CD4-positive, alpha-beta memory T cell (primary cell): ENCODE measurements around the gene ZNF441. TPM values are rescaled to one million over a fixed set of nuclear protein-coding genes. Genes with fewer than 3 reads are reported as not detected.

Experiments
- CTCF ChIA-PET: fragments of 350-600 bp; sonication (Branson Sonifier 250); formaldehyde crosslinking; loops from one replicate; lab custom pipeline; 2021; ENCODE audit warnings: inconsistent platforms; ENCODE audit not compliant: partially characterized antibody; lab: Charles Lee
- POLR2A ChIA-PET: fragments of 350-600 bp; sonication (Branson Sonifier 250); formaldehyde crosslinking; loops from one replicate; lab custom pipeline; 2021; ENCODE audit not compliant: partially characterized antibody; lab: Charles Lee
- DNase-seq, 5 donors: peaks; one replicate each; pipeline versions ENCODE4 v3.0.0 to v3.0.0-alpha.2; 2020 to 2022; ENCODE audit warnings: mixed read lengths in 1 of 5
- H3K27ac ChIP-seq: one replicate; pipeline ENCODE4 v1.7.0; 2013; ENCODE audit warnings: low read depth, low read length
- H3K27me3 ChIP-seq: 2 replicates; pipeline ENCODE4 v1.7.0; 2013; ENCODE audit warnings: mild to moderate bottlenecking, low read length, moderate library complexity; ENCODE audit not compliant: insufficient read depth
- H3K36me3 ChIP-seq: 2 replicates; pipeline ENCODE4 v1.7.0; 2013; ENCODE audit warnings: mild to moderate bottlenecking, low read length, moderate library complexity; ENCODE audit not compliant: insufficient read depth
- H3K4me1 ChIP-seq: 2 replicates; pipeline ENCODE4 v1.7.0; 2013; ENCODE audit warnings: mild to moderate bottlenecking, low read length, moderate library complexity; ENCODE audit not compliant: insufficient read depth
- H3K4me3 ChIP-seq, 2 donors: one replicate each; pipeline ENCODE4 v1.7.0; 2013; ENCODE audit warnings: low read length in 2 of 2, mild to moderate bottlenecking in 1 of 2
- H3K9me3 ChIP-seq, 2 donors: one replicate each; pipeline ENCODE4 v1.7.0; 2013; ENCODE audit warnings: low read length in 2 of 2, control low read depth in 1 of 2; ENCODE audit not compliant: control insufficient read depth in 1 of 2
- H3K27ac Mint-ChIP-seq, 7 donors: one replicate each; pipeline ENCODE4 v1.8.0; 2020 to 2021; ENCODE audit warnings: mixed read lengths in 7 of 7, mild to moderate bottlenecking in 6 of 7, inconsistent platforms in 3 of 7, moderate library complexity in 3 of 7
- H3K27me3 Mint-ChIP-seq, 2 donors: one replicate each; pipeline ENCODE4 v1.8.0; 2020 to 2021; ENCODE audit warnings: mixed read lengths in 2 of 2
- H3K36me3 Mint-ChIP-seq, 2 donors: one replicate each; pipeline ENCODE4 v1.8.0; 2020 to 2021; ENCODE audit warnings: mixed read lengths in 2 of 2, inconsistent platforms in 1 of 2, mild to moderate bottlenecking in 1 of 2
- H3K4me1 Mint-ChIP-seq, 4 donors: one replicate each; pipeline ENCODE4 v1.8.0; 2020 to 2021; ENCODE audit warnings: mixed read lengths in 4 of 4, mild to moderate bottlenecking in 1 of 4
- H3K4me3 Mint-ChIP-seq, 8 donors: one replicate each; pipeline ENCODE4 v1.8.0; 2020 to 2021; ENCODE audit warnings: mixed read lengths in 8 of 8, mild to moderate bottlenecking in 7 of 8, moderate library complexity in 6 of 8, inconsistent platforms in 3 of 8
- H3K9me3 Mint-ChIP-seq, 8 donors: one replicate each; pipeline ENCODE4 v1.8.0; 2020 to 2021; ENCODE audit warnings: mixed read lengths in 8 of 8, mild to moderate bottlenecking in 5 of 8, inconsistent platforms in 3 of 8, moderate library complexity in 1 of 8
- intact Hi-C: fragments of 100-400 bp; cut with micrococcal nuclease; formaldehyde crosslinking; loops from one replicate; pipeline ENCODE4 v1.15.1; 2023
- polyA plus RNA-seq, 2 donors: library from polyadenylated mRNA; unstranded; fragments of 300-500 nt; fragmentation: Illumina TruSeq; gene quantifications; one replicate each; pipeline ENCODE4 v1.2.3, GENCODE V29; 2021
- total RNA-seq, 2 experiments: library from RNA; stranded (reverse); gene quantifications; one replicate each; pipeline ENCODE4 v1.2.3, GENCODE V29; 2021

The ZNF441 gene
- 10 to 100 TPM; 19.6 to 21.5 TPM for total RNA-seq
- polyA plus RNA-seq = 1 to 10 TPM; 2.3 to 6.3 TPM

DNA sequence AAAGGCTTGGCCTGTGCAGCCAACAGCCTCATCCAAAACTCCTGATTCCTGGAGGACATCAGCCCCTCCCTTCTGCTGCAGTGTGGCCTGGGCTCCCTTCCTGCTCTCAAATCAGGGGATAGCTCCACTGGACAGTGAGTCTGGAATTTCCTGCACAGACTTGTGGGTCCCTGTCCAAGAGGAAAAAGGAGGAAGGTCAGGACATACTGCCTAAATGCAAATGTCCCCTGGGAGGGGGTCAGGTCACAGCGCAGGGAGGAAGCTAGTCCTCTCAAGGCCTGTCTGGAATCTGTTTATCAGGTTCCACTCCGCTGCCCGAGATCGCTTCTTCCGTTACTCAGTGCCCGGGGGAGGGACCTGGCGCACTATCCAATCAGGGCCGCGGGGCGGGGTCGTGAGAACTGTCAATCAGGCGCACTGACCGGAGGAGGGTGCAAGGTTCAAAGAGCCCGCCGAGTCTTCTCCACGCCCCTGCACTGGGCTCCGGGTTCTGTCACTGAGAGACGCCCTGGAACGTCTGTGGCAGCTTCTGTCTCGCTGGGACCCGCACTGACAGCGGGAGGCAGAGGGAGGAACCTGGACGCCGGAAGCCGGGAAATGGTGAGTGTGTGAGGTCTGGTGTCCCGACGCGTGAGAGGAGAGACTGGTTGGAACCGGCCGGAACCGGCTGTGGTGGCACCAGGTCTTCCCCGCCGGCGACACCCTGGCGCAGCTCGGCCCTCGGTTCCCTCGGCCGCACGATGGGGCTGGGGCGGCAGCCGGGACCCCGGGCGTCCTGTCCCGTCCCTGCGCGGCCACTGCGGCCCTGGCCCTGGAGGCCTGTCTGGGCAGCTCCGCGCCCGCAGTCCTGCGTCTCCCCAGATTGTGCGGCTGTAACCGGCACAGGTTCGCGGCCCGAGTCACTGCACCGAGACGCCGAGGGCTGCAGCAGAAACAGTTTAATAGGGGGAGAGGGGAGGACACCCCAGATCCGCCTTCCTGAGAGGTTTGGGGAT is at the start of gene ZNF441:
TSS of gene ZNF441 (plus strand) at position 404 of the 995 bp plus-strand sequence. CDS start at position 598, 194 bp downstream.
- peaks cover 15 to 27% of the 10 kb centered on the region in 2 donors for H3K36me3 Mint-ChIP-seq
- peak; percentile 84 to 89 (median 85) for DNase-seq
- ChIA-PET POLR2A (interaction anchor here (0.6 to 1.6 kb wide), 10 partner anchors 28 to 1148 kb away, joined by 3 to 8 read pairs (median 3); partner anchors contain the start of genes ZNF440, ZNF491 and ZNF823), CTCF (interaction anchor here (1.1 to 1.3 kb wide), 3 partner anchors 30 to 158 kb away, joined by 3 to 5 read pairs (median 4); partner anchors contain the start of genes ZNF491 and ZNF700)
- Histone ChIP-seq H3K9me3 (no peaks in the 10 kb centered on the region), H3K27me3 (no peaks in the 10 kb centered on the region), H3K4me3 (peak within 1 kb of the TSS; percentile 84 to 94), H3K27ac (peak within 1 kb of the TSS; percentile 54), H3K4me1 (peaks cover 21% of the 10 kb centered on the region), H3K36me3 (no peaks in the 10 kb centered on the region)
- peak within 1 kb of the TSS; percentile 95 to 99 (median 98) for H3K4me3 Mint-ChIP-seq
- peak within 1 kb of the TSS; percentile 92 to 97 (median 94) for H3K27ac Mint-ChIP-seq
- intact Hi-C loops = loop anchor here (1.0 to 2.0 kb wide), 2 partner anchors 28 to 48 kb away; partner anchors contain the start of gene ZNF440
- H3K4me1 Mint-ChIP-seq = peaks cover 17 to 33% (median 23%) of the 10 kb centered on the region in 4 donors
- peaks cover 0 to 4% of the 10 kb centered on the region in 2 donors for H3K27me3 Mint-ChIP-seq
- H3K9me3 Mint-ChIP-seq = peaks cover 2 to 35% (median 23%) of the 10 kb centered on the region in 8 donors

DNA sequence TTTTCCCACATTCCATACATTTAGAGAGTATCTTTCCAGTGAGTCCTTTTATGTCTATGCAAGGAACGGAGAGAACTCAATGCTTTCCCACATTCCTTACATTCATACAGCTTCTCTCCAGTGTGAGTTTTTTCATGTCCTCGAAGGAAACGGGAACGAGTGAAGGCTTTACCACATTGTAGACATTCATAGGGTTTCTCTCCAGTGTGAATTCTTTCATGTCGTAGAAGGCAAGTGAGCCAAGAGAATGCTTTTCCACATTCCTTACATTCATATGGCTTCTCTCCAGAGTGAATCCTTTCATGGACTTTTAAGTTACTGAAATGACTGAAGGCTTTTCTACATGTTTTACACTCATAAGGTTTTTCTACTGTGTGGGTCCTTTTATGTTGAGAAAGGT is 45.1 kb upstream of the ZNF441 start:
- Mint-ChIP-seq H3K36me3 (peaks cover 56 to 60% of the 10 kb centered on the region in 2 donors), H3K27ac (no peak overlapping the region)
- CTCF ChIA-PET = no interaction called here

DNA sequence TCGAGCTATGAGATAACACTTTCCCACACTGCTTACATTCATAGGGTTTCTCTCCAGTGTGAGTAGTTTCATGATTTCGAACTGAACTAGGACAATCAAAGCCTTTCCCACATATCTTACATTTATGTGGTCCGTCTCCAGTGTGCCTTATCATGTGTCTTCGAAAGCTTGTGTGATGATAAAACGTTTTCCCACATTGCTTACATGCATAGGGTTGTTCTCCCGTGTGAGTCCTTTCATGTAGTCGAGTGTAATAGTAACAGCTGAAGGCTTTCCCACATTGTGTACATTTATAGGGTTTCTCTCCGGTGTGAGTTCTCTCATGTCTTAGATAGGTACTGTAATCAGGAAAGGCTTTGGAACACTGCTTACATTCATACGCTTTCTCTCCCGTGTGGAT is 44.4 kb upstream of the ZNF441 start:
- H3K27me3 ChIP-seq = no peaks in the 10 kb centered on the region
- H3K27ac Mint-ChIP-seq = no peak overlapping the region
- H3K4me3 ChIP-seq = no peak overlapping the region
- peaks cover 5 to 44% of the 10 kb centered on the region in 2 donors for H3K9me3 ChIP-seq
- no peaks in the 10 kb centered on the region for H3K4me1 Mint-ChIP-seq
- no peak overlapping the region for H3K4me3 Mint-ChIP-seq
- intact Hi-C loops = no loop called here
- peaks cover 58 to 63% of the 10 kb centered on the region in 2 donors for H3K36me3 Mint-ChIP-seq
- H3K27me3 Mint-ChIP-seq = no peaks in the 10 kb centered on the region
- no peak for DNase-seq
- H3K4me1 ChIP-seq = no peaks in the 10 kb centered on the region
- CTCF ChIA-PET = no interaction called here
- peaks cover 23% of the 10 kb centered on the region for H3K36me3 ChIP-seq
- POLR2A ChIA-PET = no interaction called here
- H3K9me3 Mint-ChIP-seq = peaks cover 0 to 81% (median 66%) of the 10 kb centered on the region in 8 donors
- H3K27ac ChIP-seq = no peak overlapping the region

More for the DNA sequence above, 45.1 kb upstream of the ZNF441 start:
- DNase-seq = no peak
- Histone ChIP-seq H3K27me3 (no peaks in the 10 kb centered on the region), H3K4me1 (no peaks in the 10 kb centered on the region), H3K9me3 (peaks cover 5 to 44% of the 10 kb centered on the region in 2 donors), H3K4me3 (no peak overlapping the region), H3K27ac (no peak overlapping the region), H3K36me3 (peaks cover 23% of the 10 kb centered on the region)
- Mint-ChIP-seq H3K9me3 (peaks cover 0 to 84% (median 66%) of the 10 kb centered on the region in 8 donors), H3K4me1 (no peaks in the 10 kb centered on the region), H3K27me3 (no peaks in the 10 kb centered on the region), H3K4me3 (no peak overlapping the region)
- intact Hi-C loops = no loop called here
- POLR2A ChIA-PET = no interaction called here

DNA sequence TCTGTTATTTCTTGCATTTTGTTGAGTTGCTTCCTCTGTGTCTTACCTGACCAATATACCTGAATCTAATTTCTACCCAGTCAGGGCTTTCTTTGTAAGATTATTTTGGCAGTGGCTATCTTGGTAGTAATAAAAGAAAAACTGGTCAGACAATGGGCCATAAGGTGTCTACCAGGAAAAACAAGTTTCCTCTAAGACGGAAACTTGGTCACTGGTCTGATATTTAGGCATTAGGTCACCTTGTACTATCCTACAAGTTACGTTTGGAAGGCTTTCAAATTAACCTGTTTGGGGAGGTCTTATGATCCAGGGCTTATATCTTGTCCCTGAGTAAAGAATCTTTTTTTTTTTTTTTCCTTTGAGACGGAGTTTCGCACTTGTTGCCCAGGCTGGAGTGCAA is 37.2 kb upstream of the ZNF441 start:
- no peaks in the 10 kb centered on the region for H3K27me3 Mint-ChIP-seq

DNA sequence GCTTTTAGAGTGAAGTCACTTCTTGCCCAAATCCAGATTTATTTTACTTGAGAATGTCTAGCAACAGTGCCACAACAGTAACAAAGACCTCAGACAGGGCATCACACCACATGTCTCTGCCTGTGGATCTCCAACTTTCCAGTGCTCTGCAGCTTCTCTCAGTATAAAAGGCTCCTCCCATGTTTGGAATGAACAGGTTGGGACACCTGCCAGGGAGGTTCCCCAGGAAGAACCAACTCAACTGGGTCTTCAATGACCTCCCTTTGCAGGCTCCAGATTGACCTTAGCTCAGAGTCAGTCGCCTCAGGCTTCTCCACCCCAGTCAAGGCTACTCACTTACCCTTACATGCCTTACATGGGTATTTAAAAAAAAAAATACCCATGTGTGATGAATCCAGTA is 31.4 kb upstream of the ZNF441 start:
- H3K4me3 Mint-ChIP-seq = no peak overlapping the region
- Histone ChIP-seq H3K4me3 (no peak overlapping the region), H3K27me3 (no peaks in the 10 kb centered on the region), H3K4me1 (peaks cover 15% of the 10 kb centered on the region), H3K9me3 (no peaks in the 10 kb centered on the region), H3K27ac (no peak overlapping the region), H3K36me3 (no peaks in the 10 kb centered on the region)
- peaks cover 15 to 30% (median 18%) of the 10 kb centered on the region in 4 donors for H3K4me1 Mint-ChIP-seq
- H3K27me3 Mint-ChIP-seq = no peaks in the 10 kb centered on the region
- peaks cover 0 to 4% (median 1%) of the 10 kb centered on the region in 8 donors for H3K9me3 Mint-ChIP-seq
- intact Hi-C loops = loop anchor here (5.0 to 10.0 kb wide), 2 partner anchors 62 to 189 kb away; partner anchors contain the start of genes ZNF491 and ZNF700
- H3K36me3 Mint-ChIP-seq = peaks cover 6 to 13% of the 10 kb centered on the region in 2 donors
- H3K27ac Mint-ChIP-seq = no peak overlapping the region
- no peak for DNase-seq
- CTCF ChIA-PET = interaction anchor here (1.4 kb wide), 1 partner anchor 62 kb away, joined by 3 read pairs; no protein-coding TSS in a partner anchor
- POLR2A ChIA-PET = no interaction called here

More for the DNA sequence above, 37.2 kb upstream of the ZNF441 start:
- DNase-seq = no peak
- CTCF ChIA-PET = no interaction called here
- intact Hi-C loops = no loop called here
- POLR2A ChIA-PET = no interaction called here
- H3K9me3 ChIP-seq = peaks cover 0 to 7% of the 10 kb centered on the region in 2 donors
- H3K4me1 ChIP-seq = no peaks in the 10 kb centered on the region
- no peak overlapping the region for H3K4me3 ChIP-seq
- H3K9me3 Mint-ChIP-seq = peaks cover 0 to 35% (median 21%) of the 10 kb centered on the region in 8 donors
- peaks cover 7% of the 10 kb centered on the region for H3K36me3 ChIP-seq
- H3K27ac Mint-ChIP-seq = no peak overlapping the region
- peaks cover 0 to 2% (median 1%) of the 10 kb centered on the region in 4 donors for H3K4me1 Mint-ChIP-seq
- H3K36me3 Mint-ChIP-seq = peaks cover 31 to 45% of the 10 kb centered on the region in 2 donors
- no peaks in the 10 kb centered on the region for H3K27me3 ChIP-seq
- peak overlapping the region in 1 of 8 donors; percentile 10 for H3K4me3 Mint-ChIP-seq
- no peak overlapping the region for H3K27ac ChIP-seq

DNA sequence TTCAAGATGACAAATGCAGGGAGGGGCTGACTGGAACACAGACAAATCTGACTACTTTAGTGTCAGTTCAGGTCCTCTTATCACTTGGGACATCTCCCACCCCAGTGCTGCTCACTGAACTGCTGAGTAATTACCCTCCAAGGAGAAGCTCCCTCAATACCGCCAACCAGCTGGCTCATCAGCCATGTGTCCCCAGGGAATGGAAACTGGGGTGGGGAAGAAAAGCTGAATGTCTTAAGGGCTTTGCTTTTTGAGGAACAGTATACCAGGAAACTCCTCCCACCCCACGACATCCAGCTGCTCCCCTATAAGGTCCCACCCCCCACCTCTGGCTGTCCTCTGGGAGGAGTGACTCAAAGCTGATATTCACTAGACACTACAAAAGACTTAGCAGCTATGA is 30.1 kb upstream of the ZNF441 start:
- Mint-ChIP-seq H3K9me3 (peaks cover 0 to 2% (median 0%) of the 10 kb centered on the region in 8 donors), H3K27ac (no peak overlapping the region), H3K4me1 (peaks cover 15 to 30% (median 18%) of the 10 kb centered on the region in 4 donors), H3K27me3 (no peaks in the 10 kb centered on the region), H3K36me3 (peaks cover 6 to 9% of the 10 kb centered on the region in 2 donors), H3K4me3 (peak overlapping the region; percentile 43 to 100 (median 67))
- intact Hi-C loops = loop anchor here (5.0 to 10.0 kb wide), 2 partner anchors 61 to 188 kb away; partner anchors contain the start of genes ZNF491 and ZNF700
- no peaks in the 10 kb centered on the region for H3K27me3 ChIP-seq
- H3K9me3 ChIP-seq = no peaks in the 10 kb centered on the region
- no peaks in the 10 kb centered on the region for H3K36me3 ChIP-seq
- no peak overlapping the region for H3K4me3 ChIP-seq
- ChIA-PET CTCF (no interaction called here), POLR2A (interaction anchor here (0.5 to 1.2 kb wide), 3 partner anchors 30 to 759 kb away, joined by 3 to 5 read pairs (median 3); partner anchors contain the start of gene ZNF441)
- peaks cover 15% of the 10 kb centered on the region for H3K4me1 ChIP-seq
- DNase-seq = no peak
- H3K27ac ChIP-seq = no peak overlapping the region
